Subcutaneous abdominal adipose tissue (tissue), 5 donors: ENCODE measurements around the gene FHL3.

Source experiments
- H3K27ac ChIP-seq: one replicate; pipeline ENCODE4 v1.7.0; 2013; ENCODE audit warnings: low read depth, mild to moderate bottlenecking, inconsistent platforms, low read length, moderate library complexity
- H3K27me3 ChIP-seq, 5 donors: one replicate each; pipeline ENCODE4 v1.7.0; 2013; ENCODE audit warnings: low read length in 5 of 5, inconsistent platforms in 1 of 5; ENCODE audit not compliant: control insufficient read depth in 5 of 5, insufficient read depth in 4 of 5
- H3K36me3 ChIP-seq, 5 donors: one replicate each; pipeline ENCODE4 v1.7.0; 2013; ENCODE audit warnings: low read length in 5 of 5; ENCODE audit not compliant: control insufficient read depth in 5 of 5, insufficient read depth in 5 of 5
- H3K4me1 ChIP-seq, 5 donors: one replicate each; pipeline ENCODE4 v1.7.0; 2013; ENCODE audit warnings: low read length in 5 of 5, mild to moderate bottlenecking in 3 of 5, moderate library complexity in 1 of 5; ENCODE audit not compliant: control insufficient read depth in 5 of 5, insufficient read depth in 5 of 5
- H3K4me3 ChIP-seq, 5 donors: one replicate each; pipeline ENCODE4 v1.7.0; 2013; ENCODE audit warnings: low read length in 5 of 5, low read depth in 1 of 5
- H3K9ac ChIP-seq, 5 donors: one replicate each; pipeline ENCODE4 v1.7.0; 2013; ENCODE audit warnings: low read length in 5 of 5, mild to moderate bottlenecking in 4 of 5, moderate library complexity in 3 of 5
- H3K9me3 ChIP-seq, 5 donors: one replicate each; pipeline ENCODE4 v1.7.0; 2013; ENCODE audit warnings: low read length in 5 of 5; ENCODE audit not compliant: control insufficient read depth in 5 of 5
- donor health status: healthy.
- donor health status: healthy.
- donor health status: healthy.
- donor health status: healthy.
- donor health status: healthy.

The FHL3 gene

GRCh38 chr1:38005195-38006007, at the start of gene FHL3:
Gene FHL3 (minus strand): TSS chr1:38005514. CDS start chr1:37999412, 6,102 bp downstream.
- H3K4me1 ChIP-seq: peaks cover 8 to 43% (median 28%) of the 10 kb centered on the region in 5 donors
- no peaks in the 10 kb centered on the region for H3K9me3 ChIP-seq
- peak within 1 kb of the TSS; percentile 69 to 86 (median 73) for H3K4me3 ChIP-seq
- peak within 1 kb of the TSS in 4 of 5 donors; percentile 59 to 87 (median 74) for H3K9ac ChIP-seq
- H3K27me3 ChIP-seq: peaks cover 0 to 20% (median 15%) of the 10 kb centered on the region in 5 donors
- H3K27ac ChIP-seq: peak within 1 kb of the TSS; percentile 45
- H3K36me3 ChIP-seq: no peaks in the 10 kb centered on the region

GRCh38 chr1:38053416-38054091, 48.2 kb upstream of the FHL3 start:
- Histone ChIP-seq H3K27ac (no peak overlapping the region), H3K4me3 (no peak overlapping the region), H3K9me3 (no peaks in the 10 kb centered on the region), H3K4me1 (peaks cover 0 to 13% (median 0%) of the 10 kb centered on the region in 5 donors), H3K36me3 (no peaks in the 10 kb centered on the region), H3K9ac (no peak overlapping the region), H3K27me3 (peaks cover 5 to 41% (median 25%) of the 10 kb centered on the region in 5 donors)

GRCh38 chr1:38052750-38053415, 47.6 kb upstream of the FHL3 start:
- Histone ChIP-seq H3K9ac (no peak overlapping the region), H3K27ac (no peak overlapping the region), H3K9me3 (no peaks in the 10 kb centered on the region), H3K4me3 (no peak overlapping the region), H3K4me1 (peaks cover 0 to 15% (median under 1%) of the 10 kb centered on the region in 5 donors), H3K27me3 (peaks cover 8 to 44% (median 26%) of the 10 kb centered on the region in 5 donors), H3K36me3 (no peaks in the 10 kb centered on the region)

- Histone ChIP-seq H3K27me3 (peaks cover 8 to 44% (median 28%) of the 10 kb centered on the region in 5 donors), H3K9ac (no peak overlapping the region), H3K36me3 (no peaks in the 10 kb centered on the region), H3K27ac (no peak overlapping the region), H3K9me3 (no peaks in the 10 kb centered on the region), H3K4me3 (no peak overlapping the region), H3K4me1 (peaks cover 0 to 24% (median 10%) of the 10 kb centered on the region in 5 donors)
Measured at GRCh38 chr1:38051079-38051543, 45.8 kb upstream of the FHL3 start.

- Histone ChIP-seq H3K4me3 (no peak overlapping the region), H3K9ac (no peak overlapping the region), H3K9me3 (no peaks in the 10 kb centered on the region), H3K27me3 (peaks cover 10 to 44% (median 31%) of the 10 kb centered on the region in 5 donors), H3K27ac (no peak overlapping the region), H3K4me1 (peaks cover 0 to 26% (median 13%) of the 10 kb centered on the region in 5 donors), H3K36me3 (no peaks in the 10 kb centered on the region)
Measured at GRCh38 chr1:38050397-38051078, 45.2 kb upstream of the FHL3 start.

GRCh38 chr1:38047603-38048141, 42.4 kb upstream of the FHL3 start:
- Histone ChIP-seq H3K27me3 (peaks cover 27 to 54% (median 42%) of the 10 kb centered on the region in 5 donors), H3K27ac (no peak overlapping the region), H3K9ac (peak overlapping the region in 2 of 5 donors; percentile 35 to 48)

GRCh38 chr1:38046884-38047602, 41.7 kb upstream of the FHL3 start:
- H3K27me3 ChIP-seq: peaks cover 29 to 55% (median 47%) of the 10 kb centered on the region in 5 donors
- peak overlapping the region in 4 of 5 donors; percentile 57 to 73 (median 70) for H3K4me3 ChIP-seq
- no peaks in the 10 kb centered on the region for H3K9me3 ChIP-seq
- peak overlapping the region in 2 of 5 donors; percentile 35 to 48 for H3K9ac ChIP-seq
- no peaks in the 10 kb centered on the region for H3K36me3 ChIP-seq
- H3K27ac ChIP-seq: no peak overlapping the region
- H3K4me1 ChIP-seq: peaks cover 0 to 29% (median 22%) of the 10 kb centered on the region in 5 donors

More at GRCh38 chr1:38047603-38048141, 42.4 kb upstream of the FHL3 start:
- peak overlapping the region in 4 of 5 donors; percentile 57 to 73 (median 70) for H3K4me3 ChIP-seq
- no peaks in the 10 kb centered on the region for H3K36me3 ChIP-seq
- peaks cover 0 to 29% (median 22%) of the 10 kb centered on the region in 5 donors for H3K4me1 ChIP-seq
- H3K9me3 ChIP-seq: no peaks in the 10 kb centered on the region

- peak within 1 kb of the TSS in 2 of 5 donors; percentile 35 to 48 for H3K9ac ChIP-seq
- H3K4me1 ChIP-seq: peaks cover 0 to 29% (median 22%) of the 10 kb centered on the region in 5 donors
- no peak within 1 kb of the TSS for H3K27ac ChIP-seq
- peaks cover 35 to 60% (median 52%) of the 10 kb centered on the region in 5 donors for H3K27me3 ChIP-seq
- no peaks in the 10 kb centered on the region for H3K9me3 ChIP-seq
- no peaks in the 10 kb centered on the region for H3K36me3 ChIP-seq
- H3K4me3 ChIP-seq: peak within 1 kb of the TSS in 4 of 5 donors; percentile 57 to 73 (median 70)
Measured at GRCh38 chr1:38046333-38046883, 41.1 kb upstream of the FHL3 start, which contains the start of gene POU3F1. Gene POU3F1 (minus strand): TSS chr1:38046793. CDS start chr1:38046743, 50 bp downstream.
